ENCODE results near the gene KCTD2. TPM values are rescaled to one million over a fixed set of nuclear protein-coding genes. Genes with fewer than 3 reads are reported as not detected.
A peak's percentile ranks its signal among the peaks of the same experiment; 100 is the strongest.

Gene KCTD2
- total RNA-seq, 3 donors from 2014 or later = 19.1 to 30.0 (median 21.2) TPM

GRCh38 chr17:75086496-75087181 is 39.6 kb downstream of the KCTD2 start:
- DNase-seq (peak in 2 of 3 donors; percentile 69 to 78), ATAC-seq (peak; percentile 51)
- intact Hi-C loops (cut with DNase I, micrococcal nuclease) = no loop called here
- H3K4me3 ChIP-seq = no peak overlapping the region
- H3K4me1 ChIP-seq (ENCODE audit: low read depth) = peaks cover 49% of the 10 kb centered on the region
- no peaks in the 10 kb centered on the region for H3K9me3 ChIP-seq
- H3K36me3 ChIP-seq (ENCODE audit: low read depth) = no peaks in the 10 kb centered on the region
- TF ChIP-seq, protein P1, sequence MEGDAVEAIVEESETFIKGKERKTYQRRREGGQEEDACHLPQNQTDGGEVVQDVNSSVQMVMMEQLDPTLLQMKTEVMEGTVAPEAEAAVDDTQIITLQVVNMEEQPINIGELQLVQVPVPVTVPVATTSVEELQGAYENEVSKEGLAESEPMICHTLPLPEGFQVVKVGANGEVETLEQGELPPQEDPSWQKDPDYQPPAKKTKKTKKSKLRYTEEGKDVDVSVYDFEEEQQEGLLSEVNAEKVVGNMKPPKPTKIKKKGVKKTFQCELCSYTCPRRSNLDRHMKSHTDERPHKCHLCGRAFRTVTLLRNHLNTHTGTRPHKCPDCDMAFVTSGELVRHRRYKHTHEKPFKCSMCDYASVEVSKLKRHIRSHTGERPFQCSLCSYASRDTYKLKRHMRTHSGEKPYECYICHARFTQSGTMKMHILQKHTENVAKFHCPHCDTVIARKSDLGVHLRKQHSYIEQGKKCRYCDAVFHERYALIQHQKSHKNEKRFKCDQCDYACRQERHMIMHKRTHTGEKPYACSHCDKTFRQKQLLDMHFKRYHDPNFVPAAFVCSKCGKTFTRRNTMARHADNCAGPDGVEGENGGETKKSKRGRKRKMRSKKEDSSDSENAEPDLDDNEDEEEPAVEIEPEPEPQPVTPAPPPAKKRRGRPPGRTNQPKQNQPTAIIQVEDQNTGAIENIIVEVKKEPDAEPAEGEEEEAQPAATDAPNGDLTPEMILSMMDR (IDR thresholded peaks at IDR 0.05) = no peak

DNA sequence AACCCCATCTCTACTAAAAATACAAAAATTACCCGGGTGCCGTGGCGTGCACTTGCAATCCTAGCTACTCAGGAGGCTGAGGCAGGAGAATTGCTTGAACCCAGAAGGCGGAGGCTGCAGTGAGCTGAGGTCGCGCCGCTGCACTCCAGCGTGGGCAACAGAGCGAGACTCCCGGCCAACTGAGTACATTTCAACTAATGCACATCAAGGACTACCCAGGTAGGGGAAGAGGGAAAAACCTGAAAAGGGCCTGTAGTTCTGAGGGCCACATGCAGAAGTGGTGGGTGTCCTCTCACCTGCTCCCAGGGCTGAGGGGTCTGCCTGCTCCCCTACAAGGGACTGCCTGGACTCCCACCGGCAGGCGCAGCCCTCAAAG is 40.1 kb downstream of the KCTD2 start:
- Histone ChIP-seq H3K36me3 (ENCODE audit: low read depth) (no peaks in the 10 kb centered on the region), H3K4me3 (no peak overlapping the region), H3K9me3 (no peaks in the 10 kb centered on the region), H3K4me1 (ENCODE audit: low read depth) (peaks cover 53% of the 10 kb centered on the region)
- TF ChIP-seq, protein P1 (IDR thresholded peaks at IDR 0.05) = no peak
- intact Hi-C loops (cut with DNase I, micrococcal nuclease) = no loop called here
- ATAC-seq = no peak
- no peak for DNase-seq

DNA sequence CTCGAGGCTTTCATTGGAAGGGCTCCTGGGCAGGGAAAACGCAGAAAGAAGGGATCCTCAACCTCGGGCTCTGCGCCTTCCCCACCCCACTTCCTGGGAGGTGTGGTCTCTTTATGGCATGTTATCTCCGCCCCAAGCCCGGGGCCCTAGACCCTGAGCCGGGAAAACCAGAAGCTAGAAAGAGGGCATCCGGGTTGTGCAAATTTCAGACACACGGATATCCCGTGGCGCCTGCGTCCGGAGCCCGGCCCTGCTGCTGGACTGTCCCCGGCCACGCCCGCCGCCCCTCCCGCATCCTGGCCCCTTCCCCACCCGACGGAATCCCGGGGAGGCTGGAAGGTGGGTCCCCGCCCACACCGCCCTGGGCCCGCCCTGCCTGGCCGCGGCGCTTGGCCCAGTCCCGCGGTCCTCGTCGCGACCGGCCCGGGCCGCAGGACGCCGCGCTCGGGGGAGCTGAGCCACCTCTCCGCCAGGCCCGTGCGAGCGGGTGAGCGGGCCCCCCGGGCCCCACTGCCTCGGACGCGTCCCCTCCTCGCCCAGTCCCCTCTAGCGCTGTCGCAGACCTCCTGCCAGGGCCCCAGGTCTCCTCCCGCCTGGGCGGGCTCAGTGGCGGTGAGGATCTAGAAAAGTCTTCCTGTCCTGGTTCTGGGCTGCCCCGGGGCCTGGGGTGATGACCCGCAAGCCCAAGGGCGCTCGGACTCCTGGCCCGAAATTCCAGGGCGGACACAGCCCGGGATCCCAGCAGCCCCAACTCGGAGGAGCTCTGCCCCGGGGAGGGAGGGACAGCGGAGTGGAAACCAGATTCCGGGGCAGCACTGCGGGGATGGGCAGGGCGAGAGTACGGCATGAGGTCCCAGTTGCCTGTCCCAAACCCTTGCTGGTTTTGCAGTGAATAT is 40.8 kb downstream of the KCTD2 start, which contains the start of gene SLC16A5:
TSS of gene SLC16A5 (plus strand) at position 397 of the 896 bp plus-strand sequence. CDS start 5,683 bp downstream, outside the sequence.
- H3K4me3 ChIP-seq = peak within 1 kb of the TSS; percentile 42
- no peaks in the 10 kb centered on the region for H3K9me3 ChIP-seq
- intact Hi-C loops (cut with DNase I, micrococcal nuclease) = no loop called here
- TF ChIP-seq, protein P1 (IDR thresholded peaks at IDR 0.05) = no peak
- peaks cover 59% of the 10 kb centered on the region for H3K4me1 ChIP-seq (ENCODE audit: low read depth)
- ATAC-seq (peak; percentile 76), DNase-seq (peak; percentile 92 to 95 (median 94))
- no peaks in the 10 kb centered on the region for H3K36me3 ChIP-seq (ENCODE audit: low read depth)

GRCh38 chr17:75088465-75089417 is 41.7 kb downstream of the KCTD2 start:
- DNase-seq (peak in 1 of 3 donors; percentile 44), ATAC-seq (peak; percentile 30)
- Histone ChIP-seq H3K36me3 (ENCODE audit: low read depth) (no peaks in the 10 kb centered on the region), H3K9me3 (no peaks in the 10 kb centered on the region), H3K4me1 (ENCODE audit: low read depth) (peaks cover 67% of the 10 kb centered on the region), H3K4me3 (peak overlapping the region; percentile 42)
- TF ChIP-seq, protein P1 (IDR thresholded peaks at IDR 0.05) = no peak
- intact Hi-C loops (cut with DNase I, micrococcal nuclease) = no loop called here
